SHP77 (cell line): ENCODE measurements around the gene NCOR1.
"Not testable (repeated sequence)": the region's sequence is repeated elsewhere in the genome, so short reads cannot be mapped to it uniquely, and the experiment has no call there.

Experiments
- DNase-seq, 2 experiments: peaks; one replicate each; lab custom pipeline; 2025; lab: John Stamatoyannopoulos, UW

NCOR1 gene

GRCh38 chr17:16214190-16215001 lies 938 bp downstream of the NCOR1 start:
- peak in 1 of 2 experiments; percentile 59 for DNase-seq

- DNase-seq: no peak
Observed at GRCh38 chr17:16212793-16213192, 2.5 kb downstream of the NCOR1 start.

GRCh38 chr17:16211590-16211989 lies 3.7 kb downstream of the NCOR1 start:
- DNase-seq: no peak

GRCh38 chr17:16204763-16205162 lies 10.6 kb downstream of the NCOR1 start:
- DNase-seq: not testable (repeated sequence)

GRCh38 chr17:16202554-16203500 lies 12.5 kb downstream of the NCOR1 start:
- not testable (repeated sequence) for DNase-seq

GRCh38 chr17:16201693-16202131 lies 13.6 kb downstream of the NCOR1 start:
- DNase-seq: not testable (repeated sequence)

- DNase-seq: no peak
Observed at GRCh38 chr17:16199093-16199492, 16.2 kb downstream of the NCOR1 start.

GRCh38 chr17:16197276-16197675 lies 18.1 kb downstream of the NCOR1 start:
- DNase-seq: no peak

- DNase-seq: not testable (repeated sequence)
Observed at GRCh38 chr17:16194307-16194835, 21.0 kb downstream of the NCOR1 start.

GRCh38 chr17:16191604-16192003 lies 23.7 kb downstream of the NCOR1 start:
- no peak for DNase-seq

- no peak for DNase-seq
Observed at GRCh38 chr17:16190703-16191360, 24.5 kb downstream of the NCOR1 start.

- no peak for DNase-seq
Observed at GRCh38 chr17:16189791-16190348, 25.5 kb downstream of the NCOR1 start.

GRCh38 chr17:16187642-16188041 lies 27.7 kb downstream of the NCOR1 start:
- no peak for DNase-seq

- no peak for DNase-seq
Observed at GRCh38 chr17:16181581-16181980, 33.8 kb downstream of the NCOR1 start.

- no peak for DNase-seq
Observed at GRCh38 chr17:16178836-16179235, 36.5 kb downstream of the NCOR1 start.

- DNase-seq: peak; percentile 87
Observed at GRCh38 chr17:16171613-16172012, 43.7 kb downstream of the NCOR1 start.

GRCh38 chr17:16166766-16167165 lies 48.6 kb downstream of the NCOR1 start:
- DNase-seq: not testable (repeated sequence)

- DNase-seq: no peak
Observed at GRCh38 chr17:16158714-16159113, 56.6 kb downstream of the NCOR1 start.

GRCh38 chr17:16155536-16155935 lies 59.8 kb downstream of the NCOR1 start:
- DNase-seq: no peak

GRCh38 chr17:16152326-16152725 lies 63.0 kb downstream of the NCOR1 start:
- not testable (repeated sequence) for DNase-seq

- no peak for DNase-seq
Observed at GRCh38 chr17:16150251-16150856, 65.0 kb downstream of the NCOR1 start.
